PC-9 (cell line): Measurements from ENCODE around the gene FASTK. TPM values are rescaled to one million over a fixed set of nuclear protein-coding genes. Genes with fewer than 3 reads are reported as not detected.
A peak's percentile ranks its signal among the peaks of the same experiment; 100 is the strongest.

Source experiments
- BruUV-seq: library from RNA; stranded (reverse); fragments of 400-500 nt; replicated peaks from 2 replicates; lab custom pipeline; 2021; lab: Mats Ljungman, UMichigan
- CTCF ChIA-PET: fragments of 300-600 bp; sonication (Branson Sonifier 250); formaldehyde crosslinking; loops from one replicate; lab custom pipeline; 2022; ENCODE audit warnings: antibody characterized with exemption; lab: Charles Lee
- POLR2A ChIA-PET: fragments of 300-600 bp; sonication (Branson Sonifier 250); formaldehyde crosslinking; loops from one replicate; lab custom pipeline; 2022; ENCODE audit warnings: antibody characterized with exemption; ENCODE audit not compliant: unreplicated experiment; lab: Charles Lee
- DNase-seq, 2 experiments: peaks; one replicate each; pipeline versions ENCODE4 v3.0.0 to v3.0.0-alpha.2; 2015 to 2022; ENCODE audit warnings: mixed read lengths in 1 of 2
- H2AFZ ChIP-seq: fragments of 200-600 bp; sonication (generic); 2 replicates; pipeline ENCODE4 v1.8.1; 2017; ENCODE audit warnings: antibody characterized with exemption
- H3F3A ChIP-seq: fragments of 200-600 bp; sonication (generic); 2 replicates; pipeline ENCODE4 v1.8.1; 2017; ENCODE audit warnings: antibody characterized with exemption, mild to moderate bottlenecking, low read depth; ENCODE audit not compliant: insufficient read depth
- H3K27ac ChIP-seq: fragments of 200-600 bp; sonication (generic); 2 replicates; pipeline ENCODE4 v1.6.1; 2016; ENCODE audit warnings: mixed run types
- H3K27me3 ChIP-seq: fragments of 200-600 bp; sonication (generic); 2 replicates; pipeline ENCODE4 v1.6.1; 2016; ENCODE audit warnings: low read depth, mixed run types; ENCODE audit not compliant: insufficient read depth
- H3K36me3 ChIP-seq: fragments of 200-600 bp; sonication (generic); 2 replicates; pipeline ENCODE4 v1.6.1; 2016; ENCODE audit warnings: low read depth, mixed run types
- H3K4me1 ChIP-seq: fragments of 200-600 bp; sonication (generic); replicated peaks from 2 replicates; pipeline ENCODE4 v1.6.1; 2016; ENCODE audit warnings: mixed run types; ENCODE audit not compliant: insufficient read depth
- H3K4me2 ChIP-seq: fragments of 200-600 bp; sonication (generic); 2 replicates; pipeline ENCODE4 v1.6.1; 2017; ENCODE audit warnings: mixed run types
- H3K4me3 ChIP-seq: fragments of 200-600 bp; sonication (generic); 2 replicates; pipeline ENCODE4 v1.6.1; 2016; ENCODE audit warnings: mixed run types
- H3K79me2 ChIP-seq: fragments of 200-600 bp; sonication (generic); 2 replicates; pipeline ENCODE4 v1.6.1; 2017; ENCODE audit warnings: low read depth, mixed run types
- H3K9me2 ChIP-seq: fragments of 200-600 bp; sonication (generic); 2 replicates; pipeline ENCODE4 v1.8.1; 2017; ENCODE audit warnings: mild to moderate bottlenecking; ENCODE audit not compliant: insufficient read depth
- H3K9me3 ChIP-seq: fragments of 200-600 bp; sonication (generic); 2 replicates; pipeline ENCODE4 v1.8.1; 2016; ENCODE audit warnings: low read depth; ENCODE audit not compliant: insufficient read depth
- H4K20me1 ChIP-seq: fragments of 200-600 bp; sonication (generic); 2 replicates; pipeline ENCODE4 v1.8.1; 2017; ENCODE audit not compliant: insufficient read depth
- EZH2 ChIP-seq: fragments of 200-600 bp; sonication (generic); IDR thresholded peaks from 2 replicates; pipeline ENCODE4 v1.8.0; 2017; ENCODE audit warnings: antibody characterized with exemption, low read depth
- intact Hi-C: fragments of 100-400 bp; cut with micrococcal nuclease; formaldehyde crosslinking; loops from one replicate; pipeline ENCODE4 v1.10.0; 2022; ENCODE audit not compliant: unreplicated experiment
- total RNA-seq: library from RNA; stranded (reverse); gene quantifications from 2 replicates; pipeline ENCODE4 v1.2.3, GENCODE V29; 2021
- TF ChIP-seq, protein P1 (sequence below): fragments of 200-600 bp; sonication (generic); conservative IDR thresholded peaks from 2 replicates; pipeline ENCODE4 v1.6.1; 2017; ENCODE audit warnings: mixed run types, antibody characterized with exemption, mild to moderate bottlenecking, moderate library complexity

The FASTK gene
- total RNA-seq, 1 experiment from 2014 or later, result 104 TPM

DNA sequence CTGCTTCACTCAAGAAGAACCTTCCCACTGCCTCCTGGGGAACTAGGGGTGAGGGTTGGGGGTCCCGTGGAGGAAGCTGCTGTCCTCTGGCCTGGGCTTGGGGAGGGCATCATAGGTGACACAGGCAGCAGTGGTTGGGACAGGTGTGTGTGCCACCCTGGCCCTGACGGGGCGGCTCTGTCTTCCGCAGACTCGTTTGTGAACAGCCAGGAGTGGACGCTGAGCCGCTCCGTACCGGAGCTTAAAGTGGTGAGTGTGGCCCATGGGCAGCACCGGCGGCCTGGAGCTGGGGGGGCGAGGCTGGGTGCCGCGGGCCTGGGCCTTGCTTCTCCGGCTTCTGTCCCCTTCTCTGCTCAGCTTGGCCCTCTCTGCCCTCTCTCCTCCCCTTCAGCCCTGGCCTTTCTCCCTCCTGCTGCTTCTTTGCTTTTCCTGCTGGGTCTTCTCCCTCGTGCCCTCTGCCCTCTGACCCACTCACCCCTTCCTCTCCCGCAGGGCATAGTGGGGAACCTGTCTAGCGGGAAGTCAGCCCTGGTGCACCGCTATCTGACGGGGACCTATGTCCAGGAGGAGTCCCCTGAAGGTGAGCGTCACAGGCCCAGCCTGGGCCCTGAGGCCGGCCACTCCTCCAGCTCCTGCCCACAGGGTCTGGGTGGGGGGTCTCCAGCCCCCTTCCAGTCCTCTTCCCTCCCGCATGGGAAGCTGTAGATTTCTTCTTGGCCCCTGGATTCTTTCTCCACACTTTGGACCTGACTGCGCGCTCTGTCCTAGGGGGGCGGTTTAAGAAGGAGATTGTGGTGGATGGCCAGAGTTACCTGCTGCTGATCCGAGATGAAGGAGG lies 36.2 kb upstream of the FASTK start:
- H3F3A ChIP-seq, result peaks cover 26% of the 10 kb centered on the region
- no peaks in the 10 kb centered on the region for H3K36me3 ChIP-seq
- H3K4me3 ChIP-seq, result no peak overlapping the region
- peaks cover 40% of the 10 kb centered on the region for H4K20me1 ChIP-seq
- no peak overlapping the region for H3K27ac ChIP-seq
- BruUV-seq, result no TSS peak
- intact Hi-C loops, result loop anchor here (10.0 kb wide), 1 partner anchor 672 kb away; no protein-coding TSS in a partner anchor
- ChIA-PET CTCF (interaction anchor here (0.8 kb wide), 1 partner anchor 51 kb away, joined by 3 read pairs; the partner anchor contains the start of gene GBX1), POLR2A (interaction anchor here (0.6 to 1.0 kb wide), 2 partner anchors 58 to 110 kb away, joined by 5 to 7 read pairs; partner anchors contain the start of gene ABCF2)
- DNase-seq, result no peak
- TF ChIP-seq, protein P1, sequence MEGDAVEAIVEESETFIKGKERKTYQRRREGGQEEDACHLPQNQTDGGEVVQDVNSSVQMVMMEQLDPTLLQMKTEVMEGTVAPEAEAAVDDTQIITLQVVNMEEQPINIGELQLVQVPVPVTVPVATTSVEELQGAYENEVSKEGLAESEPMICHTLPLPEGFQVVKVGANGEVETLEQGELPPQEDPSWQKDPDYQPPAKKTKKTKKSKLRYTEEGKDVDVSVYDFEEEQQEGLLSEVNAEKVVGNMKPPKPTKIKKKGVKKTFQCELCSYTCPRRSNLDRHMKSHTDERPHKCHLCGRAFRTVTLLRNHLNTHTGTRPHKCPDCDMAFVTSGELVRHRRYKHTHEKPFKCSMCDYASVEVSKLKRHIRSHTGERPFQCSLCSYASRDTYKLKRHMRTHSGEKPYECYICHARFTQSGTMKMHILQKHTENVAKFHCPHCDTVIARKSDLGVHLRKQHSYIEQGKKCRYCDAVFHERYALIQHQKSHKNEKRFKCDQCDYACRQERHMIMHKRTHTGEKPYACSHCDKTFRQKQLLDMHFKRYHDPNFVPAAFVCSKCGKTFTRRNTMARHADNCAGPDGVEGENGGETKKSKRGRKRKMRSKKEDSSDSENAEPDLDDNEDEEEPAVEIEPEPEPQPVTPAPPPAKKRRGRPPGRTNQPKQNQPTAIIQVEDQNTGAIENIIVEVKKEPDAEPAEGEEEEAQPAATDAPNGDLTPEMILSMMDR, result no peak
- TF ChIP-seq EZH2, result no peak
- H2AFZ ChIP-seq, result no peak overlapping the region
- H3K9me3 ChIP-seq, result no peaks in the 10 kb centered on the region
- H3K4me1 ChIP-seq, result peaks cover 30% of the 10 kb centered on the region
- H3K79me2 ChIP-seq, result peaks cover 24% of the 10 kb centered on the region
- H3K9me2 ChIP-seq, result no peaks in the 10 kb centered on the region
- no peaks in the 10 kb centered on the region for H3K27me3 ChIP-seq
- H3K4me2 ChIP-seq, result no peak overlapping the region; the same call in 1 of the 2 replicates

DNA sequence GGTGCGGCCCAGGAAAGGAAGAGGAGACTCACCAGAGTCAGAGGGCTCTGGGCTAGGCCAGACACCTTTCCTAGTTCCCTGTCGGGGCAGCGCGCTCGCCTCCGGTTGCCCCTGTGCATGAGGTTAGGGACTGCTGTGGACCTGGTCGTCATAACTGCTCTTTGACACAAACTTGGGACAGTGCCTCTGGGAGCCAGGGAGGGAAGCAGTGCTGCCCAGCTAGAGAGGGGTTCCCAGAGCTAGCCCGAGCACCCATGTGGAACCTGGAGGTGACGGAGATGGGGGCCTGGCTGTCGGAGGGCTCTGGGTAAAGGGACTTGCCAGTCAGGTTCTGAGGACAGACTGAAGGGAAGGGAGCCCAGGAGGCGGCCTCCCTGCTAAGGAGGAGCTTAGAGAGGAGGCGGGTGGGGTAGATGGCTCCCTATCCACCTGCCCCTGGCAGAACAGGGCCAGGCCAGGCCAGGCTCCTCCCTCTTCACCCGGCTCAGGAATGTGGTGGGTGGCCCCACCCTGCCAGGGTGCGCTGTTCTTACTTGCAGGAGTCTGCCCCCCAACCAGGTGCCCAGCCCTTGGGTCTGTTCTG lies 35.3 kb upstream of the FASTK start:
- H4K20me1 ChIP-seq, result peaks cover 48% of the 10 kb centered on the region
- peaks cover 26% of the 10 kb centered on the region for H3F3A ChIP-seq
- intact Hi-C loops, result loop anchor here (10.0 kb wide), 1 partner anchor 671 kb away; no protein-coding TSS in a partner anchor
- no peak overlapping the region for H3K27ac ChIP-seq
- POLR2A ChIA-PET, result interaction anchor here (0.6 to 1.0 kb wide), 3 partner anchors 59 to 212 kb away, joined by 5 to 7 read pairs (median 5); partner anchors contain the start of gene ABCF2
- CTCF ChIA-PET, result interaction anchor here (0.6 kb wide), 2 partner anchors 91 to 1711 kb away, joined by 3 read pairs; partner anchors contain the start of gene ATG9B
- no peak overlapping the region for H2AFZ ChIP-seq
- peak overlapping the region; percentile 7; the same call in 1 of the 2 replicates for H3K4me2 ChIP-seq
- TF ChIP-seq EZH2, result no peak
- TF ChIP-seq, protein P1, result no peak
- H3K36me3 ChIP-seq, result no peaks in the 10 kb centered on the region
- no peaks in the 10 kb centered on the region for H3K9me3 ChIP-seq
- H3K4me1 ChIP-seq, result peaks cover 30% of the 10 kb centered on the region
- H3K27me3 ChIP-seq, result no peaks in the 10 kb centered on the region
- H3K79me2 ChIP-seq, result peaks cover 32% of the 10 kb centered on the region
- no peaks in the 10 kb centered on the region for H3K9me2 ChIP-seq
- TSS peak; percentile 85 for BruUV-seq
- no peak overlapping the region for H3K4me3 ChIP-seq
- peak; percentile 68 to 96 for DNase-seq

DNA sequence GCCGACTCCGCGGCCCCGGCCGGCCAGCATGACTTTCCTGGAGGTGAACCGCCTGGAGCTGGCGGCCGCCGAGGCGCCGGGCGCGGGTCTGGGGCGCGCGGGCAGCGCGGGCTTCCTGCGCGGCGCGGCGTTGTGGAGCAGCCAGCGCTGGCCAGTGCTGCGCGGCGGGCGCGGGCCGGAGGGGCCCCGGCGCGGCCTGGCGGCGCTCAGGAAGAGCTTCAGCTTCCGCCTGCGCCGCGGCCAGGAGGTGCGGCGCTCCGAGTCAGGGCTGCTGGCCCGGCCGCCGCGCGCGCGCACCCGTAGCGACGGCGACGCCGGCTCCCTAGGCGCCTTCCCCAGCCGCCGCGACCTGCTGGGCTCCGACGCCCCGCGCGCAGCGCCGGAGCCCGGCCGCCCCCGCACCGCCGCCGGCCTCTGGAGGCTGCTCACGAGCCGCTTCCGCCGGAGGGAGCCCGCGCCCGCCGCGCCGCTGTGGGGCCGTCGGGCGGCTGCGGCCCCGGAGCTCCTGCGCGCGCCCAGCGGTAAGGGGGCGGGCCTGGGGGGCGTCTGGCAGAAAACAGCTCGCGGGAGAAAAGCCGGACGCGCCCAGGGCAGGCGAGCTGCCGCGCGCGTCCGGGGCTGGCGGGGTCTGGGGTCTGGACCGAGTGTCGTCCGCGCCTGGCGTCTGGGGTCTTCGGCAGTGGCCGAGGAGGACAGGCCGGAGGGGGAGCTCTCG lies 34.7 kb upstream of the FASTK start:
- H3K36me3 ChIP-seq, result no peaks in the 10 kb centered on the region
- no peak overlapping the region for H3K27ac ChIP-seq
- H3F3A ChIP-seq, result peaks cover 30% of the 10 kb centered on the region
- POLR2A ChIA-PET, result interaction anchor here (0.6 to 1.0 kb wide), 2 partner anchors 112 to 212 kb away, joined by 5 to 7 read pairs; partner anchors contain the start of gene ABCF2
- no peaks in the 10 kb centered on the region for H3K27me3 ChIP-seq
- no peak for TF ChIP-seq EZH2
- TF ChIP-seq, protein P1, result no peak
- peaks cover 32% of the 10 kb centered on the region for H3K79me2 ChIP-seq
- BruUV-seq, result no TSS peak
- no peaks in the 10 kb centered on the region for H3K9me2 ChIP-seq
- no peak for DNase-seq
- intact Hi-C loops, result loop anchor here (10.0 kb wide), 1 partner anchor 670 kb away; no protein-coding TSS in a partner anchor
- H3K4me3 ChIP-seq, result no peak overlapping the region
- peaks cover 30% of the 10 kb centered on the region for H3K4me1 ChIP-seq
- H2AFZ ChIP-seq, result no peak overlapping the region
- CTCF ChIA-PET, result interaction anchor here (0.6 kb wide), 2 partner anchors 91 to 1711 kb away, joined by 3 read pairs; partner anchors contain the start of gene ATG9B
- H3K9me3 ChIP-seq, result no peaks in the 10 kb centered on the region
- 0 out of 2 replicates have a peak overlapping the region, but pooled peaks have one; percentile 7 for H3K4me2 ChIP-seq
- H4K20me1 ChIP-seq, result peaks cover 55% of the 10 kb centered on the region
